Calu3 (cell line): ENCODE results near the gene KIAA1958. TPM values are rescaled to one million over a fixed set of nuclear protein-coding genes. Genes with fewer than 3 reads are reported as not detected.

Experiments
- BruUV-seq: library from RNA; stranded (reverse); fragments of 400-500 nt; replicated peaks from 2 replicates; lab custom pipeline; 2021; lab: Mats Ljungman, UMichigan
- CTCF ChIA-PET: fragments of 300-600 bp; sonication (Branson Sonifier 250); formaldehyde crosslinking; loops from one replicate; lab custom pipeline; 2022; ENCODE audit warnings: antibody characterized with exemption; lab: Charles Lee
- DNase-seq: peaks from one replicate; pipeline ENCODE4 v3.0.0; 2022
- H3K27ac Mint-ChIP-seq: one replicate; pipeline ENCODE4 v1.8.0; 2022; ENCODE audit warnings: mixed read lengths; ENCODE audit not compliant: unreplicated experiment
- H3K27me3 Mint-ChIP-seq: one replicate; pipeline ENCODE4 v1.8.0; 2022; ENCODE audit warnings: mixed read lengths; ENCODE audit not compliant: unreplicated experiment
- H3K36me3 Mint-ChIP-seq: one replicate; pipeline ENCODE4 v1.8.0; 2022; ENCODE audit warnings: mild to moderate bottlenecking, moderate library complexity, mixed read lengths; ENCODE audit not compliant: insufficient read depth, unreplicated experiment
- H3K4me1 Mint-ChIP-seq: one replicate; pipeline ENCODE4 v1.8.0; 2022; ENCODE audit warnings: mild to moderate bottlenecking, low read depth, mixed read lengths; ENCODE audit not compliant: unreplicated experiment
- H3K4me3 Mint-ChIP-seq: one replicate; pipeline ENCODE4 v1.8.0; 2022; ENCODE audit warnings: mild to moderate bottlenecking, low read depth, moderate library complexity, mixed read lengths; ENCODE audit not compliant: unreplicated experiment
- H3K9me3 Mint-ChIP-seq: one replicate; pipeline ENCODE4 v1.8.0; 2022; ENCODE audit warnings: low read depth, mixed read lengths; ENCODE audit not compliant: unreplicated experiment
- intact Hi-C: fragments of 100-400 bp; cut with micrococcal nuclease; formaldehyde crosslinking; loops from one replicate; pipeline ENCODE4 v1.10.0; 2022; ENCODE audit not compliant: unreplicated experiment
- total RNA-seq: library from RNA; stranded (reverse); gene quantifications from 2 replicates; pipeline ENCODE4 v1.2.3, GENCODE V29; 2022
- TF ChIP-seq, protein P1 (sequence below): fragments of 200-600 bp; IDR thresholded peaks from one replicate; pipeline ENCODE4 v1.8.0; 2022; ENCODE audit warnings: antibody characterized with exemption; ENCODE audit not compliant: unreplicated experiment

Gene KIAA1958
- total RNA-seq, 1 experiment from 2014 or later: 13.0 TPM

- H3K9me3 Mint-ChIP-seq: no peaks in the 10 kb centered on the region
- no peaks in the 10 kb centered on the region for H3K4me1 Mint-ChIP-seq
- CTCF ChIA-PET: no interaction called here
- no peak for DNase-seq
- H3K36me3 Mint-ChIP-seq: peaks cover 22% of the 10 kb centered on the region
- intact Hi-C loops: no loop called here
- peak overlapping the region; percentile 84 for H3K4me3 Mint-ChIP-seq
- H3K27me3 Mint-ChIP-seq: no peaks in the 10 kb centered on the region
- H3K27ac Mint-ChIP-seq: no peak overlapping the region
- TF ChIP-seq, protein P1, sequence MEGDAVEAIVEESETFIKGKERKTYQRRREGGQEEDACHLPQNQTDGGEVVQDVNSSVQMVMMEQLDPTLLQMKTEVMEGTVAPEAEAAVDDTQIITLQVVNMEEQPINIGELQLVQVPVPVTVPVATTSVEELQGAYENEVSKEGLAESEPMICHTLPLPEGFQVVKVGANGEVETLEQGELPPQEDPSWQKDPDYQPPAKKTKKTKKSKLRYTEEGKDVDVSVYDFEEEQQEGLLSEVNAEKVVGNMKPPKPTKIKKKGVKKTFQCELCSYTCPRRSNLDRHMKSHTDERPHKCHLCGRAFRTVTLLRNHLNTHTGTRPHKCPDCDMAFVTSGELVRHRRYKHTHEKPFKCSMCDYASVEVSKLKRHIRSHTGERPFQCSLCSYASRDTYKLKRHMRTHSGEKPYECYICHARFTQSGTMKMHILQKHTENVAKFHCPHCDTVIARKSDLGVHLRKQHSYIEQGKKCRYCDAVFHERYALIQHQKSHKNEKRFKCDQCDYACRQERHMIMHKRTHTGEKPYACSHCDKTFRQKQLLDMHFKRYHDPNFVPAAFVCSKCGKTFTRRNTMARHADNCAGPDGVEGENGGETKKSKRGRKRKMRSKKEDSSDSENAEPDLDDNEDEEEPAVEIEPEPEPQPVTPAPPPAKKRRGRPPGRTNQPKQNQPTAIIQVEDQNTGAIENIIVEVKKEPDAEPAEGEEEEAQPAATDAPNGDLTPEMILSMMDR: no peak
- BruUV-seq: no TSS peak
These were observed 1.2 kb downstream of the KIAA1958 start for GRCh38 chr9:112487799-112488340.

DNA sequence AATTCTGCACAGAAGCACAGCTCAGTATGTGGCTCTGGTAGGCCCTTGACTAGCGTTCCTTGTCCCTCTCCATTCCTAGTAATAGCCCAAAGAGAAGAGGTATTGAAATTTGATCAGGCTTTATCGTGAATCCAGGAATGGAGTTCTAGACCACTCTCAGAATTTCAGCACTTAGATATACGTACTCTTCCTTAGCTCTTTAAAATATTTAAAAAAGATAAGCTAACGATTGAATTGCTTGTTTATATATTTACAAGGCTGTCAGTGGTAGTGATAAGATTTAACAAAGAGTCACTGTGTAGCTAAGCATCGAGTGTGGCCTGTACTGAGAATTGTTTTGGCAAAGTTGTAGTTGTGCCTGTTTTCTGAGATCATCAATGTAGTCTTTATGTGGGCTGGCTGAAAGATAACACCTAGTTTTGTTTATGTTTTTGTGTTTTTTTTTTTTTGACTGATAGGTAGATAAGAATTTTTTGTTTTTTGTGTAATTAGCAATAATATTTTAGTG lies 2.5 kb downstream of the KIAA1958 start:
- H3K27ac Mint-ChIP-seq: no peak overlapping the region
- CTCF ChIA-PET: interaction anchor here (0.6 to 0.7 kb wide), 3 partner anchors 9 to 392 kb away, joined by 3 to 4 read pairs (median 4); no protein-coding TSS in a partner anchor
- peaks cover 3% of the 10 kb centered on the region for H3K9me3 Mint-ChIP-seq
- BruUV-seq: no TSS peak
- H3K36me3 Mint-ChIP-seq: peaks cover 29% of the 10 kb centered on the region
- no peaks in the 10 kb centered on the region for H3K27me3 Mint-ChIP-seq
- DNase-seq: no peak
- H3K4me3 Mint-ChIP-seq: no peak overlapping the region
- TF ChIP-seq, protein P1: no peak
- intact Hi-C loops: no loop called here
- H3K4me1 Mint-ChIP-seq: no peaks in the 10 kb centered on the region

- intact Hi-C loops: no loop called here
- TF ChIP-seq, protein P1: no peak
- Mint-ChIP-seq H3K4me1 (no peaks in the 10 kb centered on the region), H3K36me3 (peaks cover 33% of the 10 kb centered on the region), H3K9me3 (peaks cover 3% of the 10 kb centered on the region), H3K4me3 (no peak overlapping the region), H3K27ac (no peak overlapping the region), H3K27me3 (no peaks in the 10 kb centered on the region)
- CTCF ChIA-PET: no interaction called here
- BruUV-seq: no TSS peak
- no peak for DNase-seq
These were observed 3.4 kb downstream of the KIAA1958 start for GRCh38 chr9:112489876-112490666.

DNA sequence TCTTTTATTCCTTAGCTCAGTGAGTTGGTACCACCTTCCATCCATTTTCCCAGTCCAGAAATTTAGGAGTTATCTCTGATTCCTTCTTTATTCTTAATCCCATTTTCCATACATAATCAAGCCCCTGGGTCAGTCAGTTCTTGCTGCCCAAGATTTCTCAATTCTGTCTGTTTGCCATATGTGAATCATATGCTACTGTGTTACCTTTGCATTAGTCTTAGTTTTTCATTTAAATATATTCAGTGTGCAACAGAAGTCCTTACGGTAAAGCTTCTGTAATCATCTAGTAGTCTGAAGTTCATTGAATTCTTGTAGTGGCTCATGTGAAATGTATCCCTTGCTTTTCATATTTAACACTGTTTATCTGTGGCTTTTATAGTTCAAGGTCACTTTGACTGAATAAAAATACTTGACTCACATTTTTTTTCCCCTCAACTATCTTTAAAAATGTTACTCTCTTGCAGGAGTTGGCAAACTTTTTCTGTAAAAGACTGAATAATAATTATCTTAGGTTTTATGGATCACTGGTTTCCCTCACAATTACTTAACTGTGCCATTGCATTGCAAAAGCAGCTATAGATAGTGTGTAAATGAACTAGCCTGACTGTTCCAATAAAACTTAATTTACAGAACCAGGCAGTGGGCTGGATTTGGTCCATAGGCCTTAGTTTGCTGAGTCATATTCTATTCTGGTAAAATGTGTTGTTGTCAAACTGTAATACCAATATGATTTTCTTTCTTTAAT lies 6.9 kb downstream of the KIAA1958 start:
- H3K4me1 Mint-ChIP-seq: no peaks in the 10 kb centered on the region
- no peaks in the 10 kb centered on the region for H3K27me3 Mint-ChIP-seq
- no TSS peak for BruUV-seq
- TF ChIP-seq, protein P1: no peak
- no peak overlapping the region for H3K27ac Mint-ChIP-seq
- DNase-seq: no peak
- no peak overlapping the region for H3K4me3 Mint-ChIP-seq
- CTCF ChIA-PET: no interaction called here
- H3K9me3 Mint-ChIP-seq: peaks cover 3% of the 10 kb centered on the region
- peaks cover 18% of the 10 kb centered on the region for H3K36me3 Mint-ChIP-seq
- intact Hi-C loops: no loop called here
